LoVo (cell line): ENCODE data around the gene RAD51B.

Experiments
- DNase-seq: peaks from one replicate; pipeline ENCODE4 v3.0.0-alpha.2; 2016; ENCODE audit warnings: low spot score

Gene RAD51B

GRCh38 chr14:68305738-68306137 is 486.2 kb downstream of the RAD51B start:
- DNase-seq = no peak

- no peak for DNase-seq
These were observed 486.8 kb downstream of the RAD51B start for GRCh38 chr14:68306265-68306933.

- DNase-seq = no peak
These were observed 487.6 kb downstream of the RAD51B start for GRCh38 chr14:68306934-68307789.

- DNase-seq = no peak
These were observed 488.2 kb downstream of the RAD51B start for GRCh38 chr14:68307790-68308168.

- no peak for DNase-seq
These were observed 489.3 kb downstream of the RAD51B start for GRCh38 chr14:68308726-68309520.

- no peak for DNase-seq
These were observed 490.0 kb downstream of the RAD51B start for GRCh38 chr14:68309616-68310015.

GRCh38 chr14:68312300-68312699 is 492.7 kb downstream of the RAD51B start:
- no peak for DNase-seq

- no peak for DNase-seq
These were observed 493.5 kb downstream of the RAD51B start for GRCh38 chr14:68312884-68313610.

GRCh38 chr14:68314642-68315041 is 495.1 kb downstream of the RAD51B start:
- DNase-seq = no peak

- DNase-seq = no peak
These were observed 495.5 kb downstream of the RAD51B start for GRCh38 chr14:68315081-68315480.

GRCh38 chr14:68316078-68316868 is 496.7 kb downstream of the RAD51B start:
- no peak for DNase-seq

- no peak for DNase-seq
These were observed 497.7 kb downstream of the RAD51B start for GRCh38 chr14:68317239-68317638.

GRCh38 chr14:68318828-68319227 is 499.2 kb downstream of the RAD51B start:
- no peak for DNase-seq

GRCh38 chr14:68320495-68320894 is 500.9 kb downstream of the RAD51B start:
- DNase-seq = no peak

GRCh38 chr14:68322940-68323620 is 503.5 kb downstream of the RAD51B start:
- DNase-seq = no peak

- DNase-seq = no peak
These were observed 505.8 kb downstream of the RAD51B start for GRCh38 chr14:68325267-68325807.

GRCh38 chr14:68327231-68327630 is 507.7 kb downstream of the RAD51B start:
- DNase-seq = no peak

GRCh38 chr14:68328509-68328908 is 508.9 kb downstream of the RAD51B start:
- no peak for DNase-seq

GRCh38 chr14:68331426-68331825 is 511.8 kb downstream of the RAD51B start:
- no peak for DNase-seq

- no peak for DNase-seq
These were observed 512.4 kb downstream of the RAD51B start for GRCh38 chr14:68331991-68332390.
